GM23338 (cell line): Measurements from ENCODE around the gene AP2B1. TPM values are rescaled to one million over a fixed set of nuclear protein-coding genes. Genes with fewer than 3 reads are reported as not detected.
"Not testable (repeated sequence)": the region's sequence is repeated elsewhere in the genome, so short reads cannot be mapped to it uniquely, and the experiment has no call there.

ENCODE experiments used
- ATAC-seq: fragments of 200-7000 bp; cut with Tn5 transposase; 3 replicates; pipeline ENCODE4 v1.9.1; 2020
- DNase-seq: peaks from one replicate; pipeline ENCODE4 v3.0.0-alpha.2; 2015; ENCODE audit warnings: low spot score
- H2AFZ ChIP-seq: fragments of 200-600 bp; sonication (generic); 2 replicates; pipeline ENCODE4 v1.8.0; 2016; ENCODE audit warnings: antibody characterized with exemption, mild to moderate bottlenecking, moderate library complexity
- H3F3A ChIP-seq: fragments of 200-600 bp; sonication (generic); replicated peaks from 2 replicates; pipeline ENCODE4 v1.8.0; 2017; ENCODE audit warnings: antibody characterized with exemption, mixed run types, low read depth
- H3K27ac ChIP-seq: fragments of 200-600 bp; sonication (generic); 2 replicates; pipeline ENCODE4 v1.6.1; 2016; ENCODE audit warnings: low read depth
- H3K27me3 ChIP-seq: fragments of 200-600 bp; sonication (generic); 2 replicates; pipeline ENCODE4 v1.8.0; 2016; ENCODE audit warnings: mild to moderate bottlenecking, mixed run types, moderate library complexity; ENCODE audit not compliant: insufficient read depth
- H3K36me3 ChIP-seq: fragments of 200-600 bp; sonication (generic); 2 replicates; pipeline ENCODE4 v1.8.0; 2016; ENCODE audit warnings: mild to moderate bottlenecking; ENCODE audit not compliant: insufficient read depth
- H3K4me1 ChIP-seq: fragments of 200-600 bp; sonication (generic); 2 replicates; pipeline ENCODE4 v1.8.0; 2016; ENCODE audit warnings: mild to moderate bottlenecking, moderate library complexity; ENCODE audit not compliant: insufficient read depth
- H3K4me2 ChIP-seq: fragments of 200-600 bp; sonication (generic); 2 replicates; pipeline ENCODE4 v1.7.1; 2017; ENCODE audit warnings: mixed run types
- H3K4me3 ChIP-seq: fragments of 200-600 bp; sonication (generic); 2 replicates; pipeline ENCODE4 v1.6.1; 2016; ENCODE audit warnings: mixed run types
- H3K79me2 ChIP-seq: fragments of 200-600 bp; sonication (generic); replicated peaks from 2 replicates; pipeline ENCODE4 v1.8.0; 2017; ENCODE audit warnings: mild to moderate bottlenecking; ENCODE audit not compliant: insufficient read depth
- H3K9me2 ChIP-seq: fragments of 200-600 bp; sonication (generic); 2 replicates; pipeline ENCODE4 v1.8.0; 2017; ENCODE audit not compliant: insufficient read depth
- H4K20me1 ChIP-seq: fragments of 200-600 bp; sonication (generic); replicated peaks from 2 replicates; pipeline ENCODE4 v1.8.0; 2017; ENCODE audit warnings: mild to moderate bottlenecking; ENCODE audit not compliant: insufficient read depth
- H3K27ac Mint-ChIP-seq: 2 replicates; pipeline ENCODE4 v1.8.0; 2020; ENCODE audit warnings: inconsistent platforms, mild to moderate bottlenecking, moderate library complexity, mixed read lengths
- H3K27me3 Mint-ChIP-seq: 3 replicates; pipeline ENCODE4 v1.8.0; 2022; ENCODE audit warnings: low read depth, mild to moderate bottlenecking, moderate library complexity, mixed read lengths, inconsistent platforms; ENCODE audit not compliant: insufficient read depth, poor library complexity
- H3K36me3 Mint-ChIP-seq: 3 replicates; pipeline ENCODE4 v1.8.0; 2021; ENCODE audit warnings: low read depth, mild to moderate bottlenecking, inconsistent platforms, moderate library complexity, mixed read lengths
- H3K4me1 Mint-ChIP-seq: 3 replicates; pipeline ENCODE4 v1.8.0; 2020; ENCODE audit warnings: mild to moderate bottlenecking, inconsistent platforms, mixed read lengths
- H3K4me3 Mint-ChIP-seq: 3 replicates; pipeline ENCODE4 v1.8.0; 2021; ENCODE audit warnings: moderate library complexity, mild to moderate bottlenecking, inconsistent platforms, mixed read lengths
- H3K9me3 Mint-ChIP-seq: 3 replicates; pipeline ENCODE4 v1.8.0; 2020; ENCODE audit warnings: moderate library complexity, mild to moderate bottlenecking, inconsistent platforms, mixed read lengths
- CREB1 ChIP-seq: fragments of 250-450 bp; sonication (Bioruptor Pico); IDR thresholded peaks from 2 replicates; pipeline ENCODE4 v1.5.0; 2020; ENCODE audit warnings: low read depth, mild to moderate bottlenecking, moderate library complexity
- EZH2 ChIP-seq: fragments of 200-600 bp; sonication (generic); IDR thresholded peaks from one replicate; pipeline ENCODE4 v1.8.0; 2017; ENCODE audit warnings: antibody characterized with exemption, mild to moderate bottlenecking, low read depth; ENCODE audit not compliant: unreplicated experiment
- EZH2phosphoT487 ChIP-seq: fragments of 200-600 bp; sonication (generic); IDR thresholded peaks from one replicate; pipeline ENCODE4 v1.8.1; 2018; ENCODE audit warnings: antibody characterized with exemption; ENCODE audit not compliant: unreplicated experiment
- JUNB ChIP-seq: IDR thresholded peaks from one replicate; pipeline ENCODE4 v1.6.1; 2016; ENCODE audit warnings: antibody characterized with exemption; ENCODE audit not compliant: unreplicated experiment
- NANOG ChIP-seq: IDR thresholded peaks from 2 replicates; pipeline ENCODE4 v1.6.1; 2016; ENCODE audit warnings: antibody characterized with exemption, borderline replicate concordance
- STAT1 ChIP-seq: IDR thresholded peaks from one replicate; pipeline ENCODE4 v1.6.1; 2016; ENCODE audit warnings: antibody characterized with exemption; ENCODE audit not compliant: unreplicated experiment
- polyA plus RNA-seq: library from polyadenylated mRNA; unstranded; fragments of >200 nt; fragmentation: Nextera tagmentation; extraction: Ambion mirVana; gene quantifications from 2 replicates; pipeline ENCODE4 v1.2.1, GENCODE V29; 2016
- total RNA-seq: library from RNA; depleted of rRNA; stranded (reverse); fragments of >200 nt; shearing (Covaris generic); gene quantifications from 2 replicates; pipeline ENCODE4 v1.2.3, GENCODE V29; 2014
- TF ChIP-seq, protein P1 (sequence below): IDR thresholded peaks from 2 replicates; pipeline ENCODE4 v1.6.1; 2016; ENCODE audit warnings: antibody characterized with exemption
- TF ChIP-seq, protein P2 (sequence below), 2 experiments: fragments of 200-600 bp in 1 of 2; sonication (generic) in 1 of 2; conservative IDR thresholded peaks; 2 replicates each; pipeline versions ENCODE4 v1.5.1 to v1.6.1; 2016 to 2017; ENCODE audit warnings: antibody characterized with exemption in 2 of 2, low read depth in 2 of 2, mild to moderate bottlenecking in 2 of 2, moderate library complexity in 1 of 2

AP2B1 gene
- total and polyA plus RNA-seq, 2 experiments from 2014 or later: 89.7 to 144 TPM

DNA sequence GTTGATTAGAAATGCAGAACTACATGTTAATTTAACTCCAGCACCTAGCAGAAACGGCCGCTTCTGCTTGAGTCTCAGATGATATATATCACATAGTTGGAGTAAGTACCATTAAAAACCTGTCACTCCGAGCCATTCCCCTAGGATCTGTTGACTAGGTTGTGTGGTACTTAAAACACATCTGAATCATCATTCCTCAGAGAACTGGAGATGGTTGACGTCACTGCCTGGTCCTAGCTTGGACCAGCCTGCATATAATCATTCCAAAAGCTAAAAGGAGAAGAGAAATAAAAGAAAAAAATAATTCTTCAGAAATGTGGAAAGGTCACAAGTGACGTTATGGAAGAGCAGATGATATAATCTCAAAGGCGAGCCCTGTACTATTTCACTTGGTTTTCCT is 113.0 kb downstream of the AP2B1 start (continued):
- TF ChIP-seq, protein P1, sequence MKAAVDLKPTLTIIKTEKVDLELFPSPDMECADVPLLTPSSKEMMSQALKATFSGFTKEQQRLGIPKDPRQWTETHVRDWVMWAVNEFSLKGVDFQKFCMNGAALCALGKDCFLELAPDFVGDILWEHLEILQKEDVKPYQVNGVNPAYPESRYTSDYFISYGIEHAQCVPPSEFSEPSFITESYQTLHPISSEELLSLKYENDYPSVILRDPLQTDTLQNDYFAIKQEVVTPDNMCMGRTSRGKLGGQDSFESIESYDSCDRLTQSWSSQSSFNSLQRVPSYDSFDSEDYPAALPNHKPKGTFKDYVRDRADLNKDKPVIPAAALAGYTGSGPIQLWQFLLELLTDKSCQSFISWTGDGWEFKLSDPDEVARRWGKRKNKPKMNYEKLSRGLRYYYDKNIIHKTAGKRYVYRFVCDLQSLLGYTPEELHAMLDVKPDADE: no peak
- TF ChIP-seq EZH2phosphoT487 (no peak), STAT1 (no peak)

DNA sequence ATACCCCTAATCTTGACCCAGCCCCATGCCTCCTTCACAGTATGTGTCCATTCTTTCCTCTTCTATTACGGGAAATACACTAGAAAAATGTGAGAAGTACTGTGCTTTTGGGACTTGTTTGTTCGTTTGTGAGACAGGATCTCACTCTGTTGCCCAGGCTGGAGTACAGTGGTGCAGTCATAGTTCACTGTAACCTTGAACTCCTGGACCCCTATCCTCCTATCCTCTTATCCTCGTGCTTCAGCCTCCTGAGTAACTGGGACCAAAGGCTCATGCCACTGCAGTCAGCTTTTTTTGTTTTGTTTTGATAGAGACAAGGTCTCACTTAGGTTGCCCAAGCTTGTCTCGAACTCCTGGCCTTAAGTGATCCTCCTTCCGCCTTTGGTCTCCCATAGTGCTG is 114.4 kb downstream of the AP2B1 start:
- no peak overlapping the region for H3K27ac Mint-ChIP-seq

DNA sequence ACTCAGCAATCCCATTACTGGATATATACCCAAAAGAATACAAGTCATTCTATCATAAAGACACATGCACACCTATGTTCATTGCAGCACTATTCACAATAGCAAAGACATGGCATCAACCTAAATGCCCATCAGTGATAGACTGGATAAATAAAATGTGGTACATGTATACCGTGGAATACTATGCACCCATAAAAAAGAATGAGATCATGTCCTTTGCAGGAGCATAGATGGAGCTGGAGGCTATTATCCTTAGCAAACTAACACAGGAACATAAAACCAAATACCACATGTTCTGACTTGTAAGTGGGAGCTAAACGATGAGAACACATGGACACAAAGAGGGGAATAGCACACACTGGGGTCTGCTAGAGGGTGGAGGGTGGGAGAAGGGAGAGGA is 116.2 kb downstream of the AP2B1 start:
- H3K27ac ChIP-seq, H3K4me2 ChIP-seq, H3K79me2 ChIP-seq, H3K4me3 Mint-ChIP-seq, H3K4me3 ChIP-seq, H3K27me3 Mint-ChIP-seq, H3K9me2 ChIP-seq, ATAC-seq, H3K4me1 ChIP-seq, H2AFZ ChIP-seq, H3K27me3 ChIP-seq, H3F3A ChIP-seq, H3K4me1 Mint-ChIP-seq, H3K36me3 Mint-ChIP-seq, H3K9me3 Mint-ChIP-seq, H3K36me3 ChIP-seq, DNase-seq, H3K27ac Mint-ChIP-seq: not testable (repeated sequence)
- H4K20me1 ChIP-seq: peaks cover 12% of the 10 kb centered on the region

More for the DNA sequence above, 114.4 kb downstream of the AP2B1 start:
- ATAC-seq (no peak), DNase-seq (no peak)
- peaks cover 6% of the 10 kb centered on the region for H3K36me3 Mint-ChIP-seq
- Histone ChIP-seq H3K27ac (no peak overlapping the region), H3K4me2 (no peak overlapping the region), H3K9me2 (no peaks in the 10 kb centered on the region), H3K36me3 (no peaks in the 10 kb centered on the region), H4K20me1 (peaks cover 5% of the 10 kb centered on the region), H2AFZ (no peak overlapping the region), H3F3A (no peaks in the 10 kb centered on the region), H3K4me1 (no peaks in the 10 kb centered on the region), H3K79me2 (no peaks in the 10 kb centered on the region), H3K4me3 (no peak overlapping the region), H3K27me3 (no peaks in the 10 kb centered on the region)
- TF ChIP-seq, protein P2, sequence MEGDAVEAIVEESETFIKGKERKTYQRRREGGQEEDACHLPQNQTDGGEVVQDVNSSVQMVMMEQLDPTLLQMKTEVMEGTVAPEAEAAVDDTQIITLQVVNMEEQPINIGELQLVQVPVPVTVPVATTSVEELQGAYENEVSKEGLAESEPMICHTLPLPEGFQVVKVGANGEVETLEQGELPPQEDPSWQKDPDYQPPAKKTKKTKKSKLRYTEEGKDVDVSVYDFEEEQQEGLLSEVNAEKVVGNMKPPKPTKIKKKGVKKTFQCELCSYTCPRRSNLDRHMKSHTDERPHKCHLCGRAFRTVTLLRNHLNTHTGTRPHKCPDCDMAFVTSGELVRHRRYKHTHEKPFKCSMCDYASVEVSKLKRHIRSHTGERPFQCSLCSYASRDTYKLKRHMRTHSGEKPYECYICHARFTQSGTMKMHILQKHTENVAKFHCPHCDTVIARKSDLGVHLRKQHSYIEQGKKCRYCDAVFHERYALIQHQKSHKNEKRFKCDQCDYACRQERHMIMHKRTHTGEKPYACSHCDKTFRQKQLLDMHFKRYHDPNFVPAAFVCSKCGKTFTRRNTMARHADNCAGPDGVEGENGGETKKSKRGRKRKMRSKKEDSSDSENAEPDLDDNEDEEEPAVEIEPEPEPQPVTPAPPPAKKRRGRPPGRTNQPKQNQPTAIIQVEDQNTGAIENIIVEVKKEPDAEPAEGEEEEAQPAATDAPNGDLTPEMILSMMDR (conservative IDR thresholded peaks at IDR 0.05; ENCODE audit: low read depth in 2 of 2): no peak
- TF ChIP-seq JUNB: no peak
- H3K27me3 Mint-ChIP-seq: peaks cover 2% of the 10 kb centered on the region
- no peaks in the 10 kb centered on the region for H3K4me1 Mint-ChIP-seq
- H3K4me3 Mint-ChIP-seq: no peak overlapping the region
- no peaks in the 10 kb centered on the region for H3K9me3 Mint-ChIP-seq

DNA sequence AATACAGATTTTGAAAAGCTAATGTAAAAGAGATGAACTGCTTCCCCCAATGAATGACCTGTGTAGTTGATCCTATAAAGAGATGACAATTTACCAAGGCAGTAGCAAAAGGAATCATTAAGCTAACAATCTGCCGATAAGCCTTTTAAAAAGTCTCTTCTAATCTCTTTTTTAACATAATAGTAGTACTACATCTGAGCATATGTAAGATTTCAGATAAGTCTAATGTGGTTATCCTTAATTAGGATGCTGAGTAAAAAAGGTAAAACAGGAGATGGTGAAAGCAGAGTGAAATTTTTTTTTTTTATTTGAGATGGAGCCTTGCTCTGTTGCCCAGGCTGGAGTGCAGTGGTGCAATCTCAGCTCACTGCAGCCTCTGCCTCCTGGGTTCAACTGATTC is 118.1 kb downstream of the AP2B1 start:
- Histone ChIP-seq H2AFZ (no peak overlapping the region), H3K27ac (no peak overlapping the region), H3F3A (no peaks in the 10 kb centered on the region), H3K4me3 (no peak overlapping the region), H3K79me2 (no peaks in the 10 kb centered on the region), H3K27me3 (no peaks in the 10 kb centered on the region), H4K20me1 (peaks cover 16% of the 10 kb centered on the region), H3K36me3 (peaks cover 6% of the 10 kb centered on the region; the same call in 1 of the 2 replicates), H3K9me2 (no peaks in the 10 kb centered on the region), H3K4me1 (no peaks in the 10 kb centered on the region), H3K4me2 (no peak overlapping the region)
- H3K4me3 Mint-ChIP-seq: no peak overlapping the region
- H3K27me3 Mint-ChIP-seq: no peaks in the 10 kb centered on the region
- H3K9me3 Mint-ChIP-seq: no peaks in the 10 kb centered on the region
- DNase-seq: no peak
- no peaks in the 10 kb centered on the region for H3K4me1 Mint-ChIP-seq
- no peak for ATAC-seq
- peaks cover 13% of the 10 kb centered on the region for H3K36me3 Mint-ChIP-seq
- no peak overlapping the region for H3K27ac Mint-ChIP-seq
- TF ChIP-seq EZH2 (no peak), CREB1 (CRISPR knock-in tag) (no peak), NANOG (no peak)
